Astrocyte (in vitro differentiated cells and primary cell): Measurements from ENCODE around the gene CZIB.

Experiments
- EZH2 ChIP-seq: IDR thresholded peaks from 2 replicates; pipeline ENCODE4 v1.6.1; 2012; ENCODE audit warnings: mild to moderate bottlenecking, low read length, inconsistent platforms; ENCODE audit not compliant: insufficient read depth
- TF ChIP-seq, protein P1 (sequence below): IDR thresholded peaks from 2 replicates; pipeline ENCODE4 v1.5.1; 2011; ENCODE audit warnings: low read depth, mild to moderate bottlenecking, inconsistent platforms, low read length, moderate library complexity; ENCODE audit not compliant: insufficient read depth

GRCh38 chr1:53241828-53242227 lies 21.4 kb upstream of the CZIB start:
- no peak for TF ChIP-seq EZH2
- TF ChIP-seq, protein P1, sequence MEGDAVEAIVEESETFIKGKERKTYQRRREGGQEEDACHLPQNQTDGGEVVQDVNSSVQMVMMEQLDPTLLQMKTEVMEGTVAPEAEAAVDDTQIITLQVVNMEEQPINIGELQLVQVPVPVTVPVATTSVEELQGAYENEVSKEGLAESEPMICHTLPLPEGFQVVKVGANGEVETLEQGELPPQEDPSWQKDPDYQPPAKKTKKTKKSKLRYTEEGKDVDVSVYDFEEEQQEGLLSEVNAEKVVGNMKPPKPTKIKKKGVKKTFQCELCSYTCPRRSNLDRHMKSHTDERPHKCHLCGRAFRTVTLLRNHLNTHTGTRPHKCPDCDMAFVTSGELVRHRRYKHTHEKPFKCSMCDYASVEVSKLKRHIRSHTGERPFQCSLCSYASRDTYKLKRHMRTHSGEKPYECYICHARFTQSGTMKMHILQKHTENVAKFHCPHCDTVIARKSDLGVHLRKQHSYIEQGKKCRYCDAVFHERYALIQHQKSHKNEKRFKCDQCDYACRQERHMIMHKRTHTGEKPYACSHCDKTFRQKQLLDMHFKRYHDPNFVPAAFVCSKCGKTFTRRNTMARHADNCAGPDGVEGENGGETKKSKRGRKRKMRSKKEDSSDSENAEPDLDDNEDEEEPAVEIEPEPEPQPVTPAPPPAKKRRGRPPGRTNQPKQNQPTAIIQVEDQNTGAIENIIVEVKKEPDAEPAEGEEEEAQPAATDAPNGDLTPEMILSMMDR = no peak
